ENCODE measurements around the gene USHBP1.

Gene USHBP1

DNA sequence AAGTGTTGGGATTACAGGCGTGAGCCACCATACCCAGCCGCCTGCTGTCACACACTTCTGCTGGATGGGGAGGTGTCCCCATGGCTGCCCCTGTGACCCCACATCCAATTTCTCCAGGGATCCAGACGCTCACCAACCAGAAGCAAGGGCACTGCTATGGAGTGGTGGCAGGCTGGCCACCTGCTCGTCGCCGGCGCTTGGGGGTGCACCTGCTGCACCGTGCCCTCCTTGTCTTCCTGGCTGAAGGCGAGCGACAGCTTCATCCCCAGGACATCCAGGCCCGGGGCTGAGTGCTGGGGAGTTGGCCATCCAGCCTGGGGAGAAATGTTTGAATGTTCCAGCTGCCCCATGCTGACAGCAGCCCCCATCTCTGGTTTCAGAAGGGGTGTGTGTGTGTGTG lies 21.7 kb upstream of the USHBP1 start:
- no peaks in the 10 kb centered on the region for H3K27me3 ChIP-seq (ENCODE audit: low read length)
- H3K4me2 ChIP-seq (ENCODE audit: low read depth, low read length, poor library complexity, severe bottlenecking), result no peak overlapping the region
- H3K79me2 ChIP-seq (ENCODE audit: insufficient read depth, low read length), result peaks cover 16% of the 10 kb centered on the region
- H3K9me2 ChIP-seq (replicated peaks; ENCODE audit: insufficient read depth, low read length), result no peaks in the 10 kb centered on the region
- H2AFZ ChIP-seq (ENCODE audit: low read depth, low read length, severe bottlenecking), result no peak overlapping the region
- no peak overlapping the region for H3K4me3 ChIP-seq (ENCODE audit: insufficient read depth, low read length, poor library complexity, severe bottlenecking)
- H3K27ac ChIP-seq (ENCODE audit: low read depth, low read length), result no peak overlapping the region
- H3K36me3 ChIP-seq (ENCODE audit: low read length), result peaks cover 20% of the 10 kb centered on the region
- no peak overlapping the region for H3K9ac ChIP-seq (ENCODE audit: low read length)
- TF ChIP-seq, protein P1, sequence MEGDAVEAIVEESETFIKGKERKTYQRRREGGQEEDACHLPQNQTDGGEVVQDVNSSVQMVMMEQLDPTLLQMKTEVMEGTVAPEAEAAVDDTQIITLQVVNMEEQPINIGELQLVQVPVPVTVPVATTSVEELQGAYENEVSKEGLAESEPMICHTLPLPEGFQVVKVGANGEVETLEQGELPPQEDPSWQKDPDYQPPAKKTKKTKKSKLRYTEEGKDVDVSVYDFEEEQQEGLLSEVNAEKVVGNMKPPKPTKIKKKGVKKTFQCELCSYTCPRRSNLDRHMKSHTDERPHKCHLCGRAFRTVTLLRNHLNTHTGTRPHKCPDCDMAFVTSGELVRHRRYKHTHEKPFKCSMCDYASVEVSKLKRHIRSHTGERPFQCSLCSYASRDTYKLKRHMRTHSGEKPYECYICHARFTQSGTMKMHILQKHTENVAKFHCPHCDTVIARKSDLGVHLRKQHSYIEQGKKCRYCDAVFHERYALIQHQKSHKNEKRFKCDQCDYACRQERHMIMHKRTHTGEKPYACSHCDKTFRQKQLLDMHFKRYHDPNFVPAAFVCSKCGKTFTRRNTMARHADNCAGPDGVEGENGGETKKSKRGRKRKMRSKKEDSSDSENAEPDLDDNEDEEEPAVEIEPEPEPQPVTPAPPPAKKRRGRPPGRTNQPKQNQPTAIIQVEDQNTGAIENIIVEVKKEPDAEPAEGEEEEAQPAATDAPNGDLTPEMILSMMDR (IDR thresholded peaks at IDR 0.05; ENCODE audit: insufficient read depth, low read length, poor library complexity, severe bottlenecking), result no peak
- no peak for TF ChIP-seq EZH2phosphoT487 (conservative IDR thresholded peaks at IDR 0.05; ENCODE audit: low read length)
- H3F3A ChIP-seq (ENCODE audit: insufficient read depth), result peaks cover 11% of the 10 kb centered on the region
- H3K9me3 ChIP-seq (ENCODE audit: insufficient read depth, low read length), result no peaks in the 10 kb centered on the region
- peaks cover 7% of the 10 kb centered on the region; the same call in 1 of the 2 replicates for H4K20me1 ChIP-seq (ENCODE audit: low read depth, low read length)

DNA sequence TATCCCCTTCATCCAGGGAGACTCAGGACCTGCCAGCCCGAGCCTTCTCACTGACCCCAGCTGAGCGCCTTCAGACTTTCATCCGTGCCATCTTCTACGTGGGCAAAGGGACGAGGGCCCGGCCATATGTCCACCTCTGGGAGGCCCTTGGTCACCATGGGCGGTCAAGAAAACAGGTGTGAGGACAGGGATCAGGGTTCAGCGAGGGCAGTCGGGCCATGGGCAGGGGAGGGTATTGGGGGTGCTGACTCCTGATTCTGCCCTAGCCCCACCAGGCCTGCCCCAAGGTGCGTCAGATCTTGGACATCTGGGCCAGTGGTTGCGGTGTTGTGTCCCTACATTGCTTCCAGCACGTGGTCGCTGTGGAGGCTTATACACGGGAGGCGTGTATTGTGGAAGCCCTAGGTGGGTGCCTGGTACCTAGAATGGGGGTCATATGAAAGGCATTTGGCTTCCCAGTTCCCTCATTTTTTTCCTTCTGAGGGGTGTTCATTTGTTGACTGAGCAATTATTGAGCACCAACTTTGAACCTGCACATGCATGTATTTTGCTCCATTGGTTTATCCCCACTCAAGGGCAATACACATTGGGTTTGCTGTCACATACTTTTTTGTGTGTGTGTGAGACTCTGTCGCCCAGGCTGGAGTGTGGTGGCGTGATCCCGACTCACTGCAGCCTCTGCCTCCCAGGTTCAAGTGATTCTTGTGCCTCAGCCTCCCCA lies 21.0 kb upstream of the USHBP1 start:
- no peak overlapping the region for H3K4me2 ChIP-seq (ENCODE audit: low read depth, low read length, poor library complexity, severe bottlenecking)
- H3K9me2 ChIP-seq (replicated peaks; ENCODE audit: insufficient read depth, low read length), result no peaks in the 10 kb centered on the region
- no peak overlapping the region for H3K9ac ChIP-seq (ENCODE audit: low read length)
- H3K79me2 ChIP-seq (ENCODE audit: insufficient read depth, low read length), result peaks cover 16% of the 10 kb centered on the region
- no peaks in the 10 kb centered on the region for H3K27me3 ChIP-seq (ENCODE audit: low read length)
- no peak overlapping the region for H3K27ac ChIP-seq (ENCODE audit: low read depth, low read length)
- peaks cover 7% of the 10 kb centered on the region; the same call in 1 of the 2 replicates for H4K20me1 ChIP-seq (ENCODE audit: low read depth, low read length)
- no peak overlapping the region for H2AFZ ChIP-seq (ENCODE audit: low read depth, low read length, severe bottlenecking)
- no peaks in the 10 kb centered on the region for H3K9me3 ChIP-seq (ENCODE audit: insufficient read depth, low read length)
- TF ChIP-seq EZH2phosphoT487 (conservative IDR thresholded peaks at IDR 0.05; ENCODE audit: low read length), result no peak
- TF ChIP-seq, protein P1 (IDR thresholded peaks at IDR 0.05; ENCODE audit: insufficient read depth, low read length, poor library complexity, severe bottlenecking), result no peak
- H3F3A ChIP-seq (ENCODE audit: insufficient read depth), result peaks cover 17% of the 10 kb centered on the region
- H3K36me3 ChIP-seq (ENCODE audit: low read length), result peaks cover 20% of the 10 kb centered on the region
- no peak overlapping the region for H3K4me3 ChIP-seq (ENCODE audit: insufficient read depth, low read length, poor library complexity, severe bottlenecking)

DNA sequence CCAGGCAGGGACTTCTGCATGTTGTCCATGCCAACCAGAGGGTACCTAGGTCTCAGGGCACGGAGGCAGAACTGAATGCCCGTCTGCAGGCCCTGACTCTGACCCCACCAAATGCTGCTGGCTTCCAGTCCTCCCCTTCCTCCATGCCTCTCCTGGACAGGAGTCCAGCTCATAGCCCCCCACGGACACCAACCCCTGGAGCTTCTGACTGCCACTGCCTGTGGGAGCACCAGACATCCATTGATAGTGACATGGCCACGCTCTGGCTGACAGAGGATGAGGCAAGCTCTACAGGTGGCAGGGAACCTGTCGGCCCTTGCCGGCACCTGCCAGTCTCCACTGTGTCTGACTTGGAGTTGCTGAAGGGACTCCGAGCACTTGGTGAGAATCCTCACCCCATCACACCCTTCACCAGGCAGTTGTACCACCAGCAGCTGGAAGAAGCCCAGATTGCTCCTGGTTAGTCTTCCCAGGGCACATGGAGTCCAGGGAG lies 19.0 kb upstream of the USHBP1 start:
- Histone ChIP-seq H3K27ac (ENCODE audit: low read depth, low read length) (no peak overlapping the region), H3K4me2 (ENCODE audit: low read depth, low read length, poor library complexity, severe bottlenecking) (no peak overlapping the region), H2AFZ (ENCODE audit: low read depth, low read length, severe bottlenecking) (no peak overlapping the region), H4K20me1 (ENCODE audit: low read depth, low read length) (peaks cover 7% of the 10 kb centered on the region; the same call in 1 of the 2 replicates), H3K9me2 (replicated peaks; ENCODE audit: insufficient read depth, low read length) (no peaks in the 10 kb centered on the region), H3K9me3 (ENCODE audit: insufficient read depth, low read length) (no peaks in the 10 kb centered on the region), H3K36me3 (ENCODE audit: low read length) (peaks cover 20% of the 10 kb centered on the region), H3F3A (ENCODE audit: insufficient read depth) (peaks cover 21% of the 10 kb centered on the region), H3K27me3 (ENCODE audit: low read length) (no peaks in the 10 kb centered on the region), H3K79me2 (ENCODE audit: insufficient read depth, low read length) (peaks cover 16% of the 10 kb centered on the region), H3K9ac (ENCODE audit: low read length) (no peak overlapping the region), H3K4me3 (ENCODE audit: insufficient read depth, low read length, poor library complexity, severe bottlenecking) (no peak overlapping the region)
- TF ChIP-seq, protein P1 (IDR thresholded peaks at IDR 0.05; ENCODE audit: insufficient read depth, low read length, poor library complexity, severe bottlenecking), result no peak
- no peak for TF ChIP-seq EZH2phosphoT487 (conservative IDR thresholded peaks at IDR 0.05; ENCODE audit: low read length)
